GM21717 (cell line): ENCODE data around the gene MAP2K7.
"Not testable (repeated sequence)": the region's sequence is repeated elsewhere in the genome, so short reads cannot be mapped to it uniquely, and the experiment has no call there.

Experiments
- ATAC-seq: cut with Tn5 transposase; IDR thresholded peaks from one replicate; pipeline ENCODE4 v1.9.1; 2021; ENCODE audit warnings: mild to moderate bottlenecking, moderate library complexity; ENCODE audit not compliant: unreplicated experiment

The MAP2K7 gene

DNA sequence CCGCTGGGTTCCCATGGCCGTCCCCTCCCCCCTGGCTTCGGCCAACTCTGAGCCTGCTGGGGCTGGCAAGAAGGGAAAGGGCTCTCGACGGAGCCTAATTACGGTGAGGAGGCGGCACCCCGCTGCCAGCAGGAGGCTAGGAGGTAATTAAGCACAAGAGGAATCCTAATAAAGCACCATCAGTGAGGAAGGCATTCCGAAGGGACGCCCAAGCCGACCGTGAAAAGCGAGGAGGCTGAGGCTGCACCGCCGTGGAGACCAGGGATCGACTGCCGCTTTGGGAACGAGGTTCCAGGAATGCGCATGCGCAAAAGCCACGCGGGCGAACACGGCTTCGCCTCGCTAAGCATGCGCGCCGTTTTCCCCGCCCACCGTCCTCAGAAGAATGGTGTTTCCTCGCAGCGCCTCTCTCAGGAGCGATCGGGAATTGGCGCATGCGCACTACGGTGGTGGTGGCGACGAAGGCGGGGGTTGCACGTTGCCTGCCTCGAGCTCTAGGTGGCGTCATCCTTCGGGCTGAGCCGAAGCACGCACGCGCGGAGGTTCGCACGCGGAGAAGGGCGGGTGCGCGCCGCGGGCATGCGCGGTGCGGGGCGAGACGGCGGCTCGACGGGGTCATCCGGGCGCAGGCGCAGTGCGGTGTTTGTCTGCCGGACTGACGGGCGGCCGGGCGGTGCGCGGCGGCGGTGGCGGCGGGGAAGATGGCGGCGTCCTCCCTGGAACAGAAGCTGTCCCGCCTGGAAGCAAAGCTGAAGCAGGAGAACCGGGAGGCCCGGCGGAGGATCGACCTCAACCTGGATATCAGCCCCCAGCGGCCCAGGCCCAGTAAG is at the start of gene MAP2K7:
TSS of gene MAP2K7 (plus strand) at position 634 of the 830 bp plus-strand sequence. CDS start at position 702, 68 bp downstream.
- peak; percentile 63 for ATAC-seq

DNA sequence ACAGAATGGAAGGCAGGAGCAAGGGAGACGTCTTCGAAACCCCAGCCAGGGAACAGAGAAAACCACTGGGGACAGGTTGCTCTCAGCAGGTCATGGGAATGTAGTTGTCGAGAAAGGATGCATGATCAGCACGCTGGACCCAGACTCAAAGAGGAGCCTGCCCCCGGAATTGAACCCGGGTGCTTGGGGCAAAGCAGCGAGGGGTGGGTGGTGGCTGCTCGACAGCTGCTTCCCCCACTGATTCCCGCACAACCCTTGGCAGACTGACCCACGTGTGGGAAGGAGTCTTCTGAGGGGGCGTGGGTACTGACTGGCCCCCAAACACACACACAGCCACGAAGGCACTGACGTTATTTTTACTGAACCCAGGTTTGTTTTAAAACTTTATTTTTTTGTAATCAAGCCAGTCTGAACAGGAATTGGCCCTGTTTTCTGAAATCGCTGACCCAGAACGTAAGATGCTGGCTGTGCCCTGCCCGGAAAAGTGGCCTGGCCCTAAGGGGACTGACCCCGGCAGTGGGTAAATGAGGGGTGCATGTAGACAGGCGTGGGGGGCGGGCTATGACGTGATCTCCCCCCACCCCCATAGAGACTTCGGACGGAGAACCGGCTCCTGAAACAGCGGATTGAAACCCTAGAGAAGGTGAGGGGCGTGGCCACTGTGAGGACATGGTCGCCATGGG is 48.1 kb upstream of the MAP2K7 start:
- ATAC-seq = no peak

DNA sequence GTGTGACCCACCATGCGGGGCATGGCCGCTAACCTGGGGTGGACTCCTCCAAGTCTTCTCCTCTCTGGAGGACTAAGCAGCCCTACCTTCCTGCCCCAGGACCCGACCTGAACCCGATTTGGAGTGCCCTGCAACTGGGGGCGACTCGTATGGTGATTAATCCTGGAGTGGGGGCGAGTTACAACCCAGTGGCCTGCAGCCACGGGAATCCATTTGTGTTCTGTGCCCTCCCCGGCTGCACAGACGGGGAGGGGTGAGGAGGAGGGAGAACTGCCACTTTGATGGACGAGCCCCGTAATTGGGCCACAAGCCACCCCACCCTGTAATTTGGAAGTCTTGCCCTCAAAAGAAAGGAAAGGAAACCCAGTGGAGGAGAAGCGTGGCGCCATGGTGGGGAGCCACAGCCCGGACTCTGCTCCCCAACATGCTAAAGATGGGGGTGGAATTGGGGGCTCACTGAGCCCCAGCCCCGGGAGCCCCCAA is 47.5 kb upstream of the MAP2K7 start:
- no peak for ATAC-seq

DNA sequence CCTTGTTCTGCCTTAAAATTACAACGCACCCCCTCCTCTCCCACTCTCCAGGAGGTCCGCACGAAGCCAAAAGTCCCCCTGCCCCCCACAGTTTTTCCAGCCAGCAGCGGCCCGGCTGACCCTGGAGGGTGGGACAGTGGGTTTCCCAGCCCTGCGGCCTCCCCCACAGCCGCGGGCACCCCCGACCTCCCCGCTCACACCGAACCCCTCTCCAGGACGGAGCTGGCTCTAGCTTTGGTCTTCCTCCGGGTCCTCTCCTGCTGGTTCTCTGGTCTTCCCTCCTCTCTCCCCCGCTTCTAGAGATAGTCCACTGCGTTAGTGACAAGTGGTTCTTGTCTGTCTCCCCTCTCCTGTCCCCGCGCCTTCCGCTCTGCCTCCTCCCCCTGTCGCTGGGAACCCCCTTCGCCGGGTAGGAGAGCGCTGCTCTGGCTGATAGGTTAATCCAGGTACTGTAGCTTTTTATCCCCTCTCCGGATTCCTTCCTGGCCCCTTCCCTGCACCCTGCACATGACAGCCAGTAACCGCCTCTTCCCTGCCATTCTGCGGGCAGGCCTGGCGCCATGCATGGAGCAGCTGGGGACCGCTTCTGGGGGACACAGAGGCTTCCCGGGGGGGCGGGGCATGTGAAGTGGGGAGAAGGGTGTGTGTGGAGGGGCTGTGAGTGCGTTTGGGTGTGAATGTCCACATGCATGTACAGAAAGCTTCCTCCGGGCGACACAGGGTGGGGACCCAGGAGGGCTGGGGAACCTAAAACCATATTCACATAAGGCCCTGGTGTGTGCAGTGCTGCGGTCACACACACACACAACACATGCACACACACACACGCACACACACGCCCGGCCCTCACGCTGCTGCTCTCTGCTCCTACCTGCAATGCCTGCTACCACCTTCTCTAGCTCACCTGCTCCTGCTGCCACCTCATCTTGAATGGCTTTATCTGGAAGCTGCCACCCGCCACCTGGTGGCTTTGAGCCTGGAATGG is 46.7 kb upstream of the MAP2K7 start:
- ATAC-seq = no peak

DNA sequence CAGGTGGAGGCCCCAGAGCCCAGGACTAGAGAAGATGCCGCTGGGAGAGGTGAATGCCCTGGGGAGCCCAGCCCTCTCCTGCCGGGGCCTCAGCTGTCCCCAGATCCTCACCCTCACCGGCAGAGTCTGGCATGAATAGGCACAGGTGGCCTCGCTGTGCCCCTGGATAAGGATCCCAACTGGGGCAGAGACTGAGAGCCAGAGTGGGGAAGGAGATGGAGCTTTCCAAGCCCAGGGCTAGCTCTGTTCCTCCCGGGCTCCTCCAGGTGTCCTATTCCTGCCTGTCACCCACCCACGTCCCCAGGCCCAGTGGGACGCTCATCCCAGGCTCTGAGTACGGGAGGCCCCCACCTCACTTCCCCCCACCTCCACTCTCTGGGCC is 46.0 kb upstream of the MAP2K7 start:
- ATAC-seq = no peak

DNA sequence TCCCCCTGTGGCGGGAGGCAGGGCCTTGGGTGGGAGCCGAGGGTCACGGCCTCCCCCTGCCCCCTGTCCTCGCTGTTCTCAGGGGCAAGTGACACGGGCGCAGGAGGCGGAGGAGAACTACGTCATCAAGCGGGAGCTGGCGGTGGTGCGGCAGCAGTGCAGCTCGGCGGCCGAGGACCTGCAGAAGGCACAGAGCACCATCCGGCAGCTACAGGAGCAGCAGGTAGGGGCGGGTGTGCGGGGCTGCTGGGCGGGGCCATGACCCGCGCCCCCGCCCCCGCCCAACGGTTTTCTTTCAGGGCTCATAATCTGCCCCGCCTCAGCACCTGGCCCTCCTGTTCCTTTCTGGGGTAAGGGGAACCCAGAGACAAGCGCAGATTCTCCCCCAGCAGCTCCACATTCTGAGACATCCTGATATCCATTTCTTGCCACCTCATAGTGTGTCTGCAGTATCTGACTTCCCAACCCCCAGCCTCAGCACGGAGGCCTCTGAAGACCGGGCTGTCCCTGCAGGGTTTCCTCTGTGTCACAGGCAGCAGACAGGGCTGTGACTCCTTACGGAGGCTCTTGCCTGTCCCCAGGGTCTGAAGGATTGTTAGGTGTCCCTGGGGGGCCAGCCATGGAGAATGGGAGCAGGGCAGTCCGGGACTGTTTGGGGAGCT is 45.4 kb upstream of the MAP2K7 start:
- ATAC-seq = no peak

DNA sequence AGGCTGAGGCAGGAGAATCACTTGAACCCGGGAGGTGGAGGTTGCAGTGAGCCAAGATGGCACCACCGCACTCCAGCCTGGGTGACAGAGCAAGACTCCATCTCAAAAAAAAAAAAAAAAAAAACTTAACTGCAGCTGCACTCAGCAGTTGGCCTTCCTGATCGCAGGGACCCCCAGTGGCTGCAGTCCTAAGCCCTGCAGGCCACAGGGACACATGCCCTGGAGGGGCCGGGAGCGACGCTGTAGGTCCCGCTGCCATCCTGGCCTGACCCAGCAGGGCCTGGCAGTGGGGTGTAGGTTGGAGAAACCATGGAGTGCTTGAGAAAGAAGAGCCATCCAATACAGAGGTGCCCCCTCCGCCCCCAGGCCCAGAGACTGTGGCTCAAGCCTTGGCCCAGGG is 44.6 kb upstream of the MAP2K7 start:
- ATAC-seq = not testable (repeated sequence)

DNA sequence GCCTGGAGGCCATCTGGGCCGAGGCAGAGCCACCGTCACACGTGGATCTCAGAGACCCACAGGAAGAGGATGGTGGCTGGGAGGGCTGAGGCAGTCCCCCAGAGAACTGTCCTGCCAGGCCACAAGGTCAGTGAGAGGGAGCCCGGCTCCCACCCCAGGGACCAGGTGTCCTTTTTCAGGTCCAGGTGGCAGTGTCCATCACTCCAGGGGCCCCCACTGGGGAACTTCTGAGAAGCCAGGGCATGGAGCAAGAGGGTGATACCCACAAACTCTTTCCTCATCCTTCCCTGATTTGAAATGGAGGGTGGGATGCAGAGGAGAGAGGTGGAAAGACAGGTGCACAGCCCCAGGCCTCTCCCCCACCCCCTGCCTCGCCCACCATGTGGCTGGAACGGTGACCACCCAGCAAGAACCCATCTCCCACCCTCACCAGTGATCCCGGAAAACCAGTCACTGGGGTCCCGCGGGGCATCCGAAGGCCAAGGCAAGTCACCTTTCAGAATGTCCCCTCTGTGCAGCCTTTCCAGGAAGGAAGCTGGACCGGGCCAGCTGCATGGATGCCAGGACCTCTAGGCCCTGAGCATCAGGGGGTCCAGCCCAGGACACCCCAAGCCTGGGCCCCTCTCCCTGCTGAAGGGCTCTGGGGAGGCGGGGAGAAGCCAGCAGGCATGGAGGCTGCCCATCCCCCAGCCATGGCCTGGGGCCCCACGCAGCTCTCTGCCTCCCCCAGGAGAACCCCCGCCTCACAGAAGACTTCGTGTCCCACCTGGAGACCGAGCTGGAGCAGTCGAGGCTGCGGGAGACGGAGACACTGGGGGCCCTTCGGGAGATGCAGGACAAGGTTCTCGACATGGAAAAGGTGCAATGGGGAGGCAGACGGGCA is 43.6 kb upstream of the MAP2K7 start:
- no peak for ATAC-seq

DNA sequence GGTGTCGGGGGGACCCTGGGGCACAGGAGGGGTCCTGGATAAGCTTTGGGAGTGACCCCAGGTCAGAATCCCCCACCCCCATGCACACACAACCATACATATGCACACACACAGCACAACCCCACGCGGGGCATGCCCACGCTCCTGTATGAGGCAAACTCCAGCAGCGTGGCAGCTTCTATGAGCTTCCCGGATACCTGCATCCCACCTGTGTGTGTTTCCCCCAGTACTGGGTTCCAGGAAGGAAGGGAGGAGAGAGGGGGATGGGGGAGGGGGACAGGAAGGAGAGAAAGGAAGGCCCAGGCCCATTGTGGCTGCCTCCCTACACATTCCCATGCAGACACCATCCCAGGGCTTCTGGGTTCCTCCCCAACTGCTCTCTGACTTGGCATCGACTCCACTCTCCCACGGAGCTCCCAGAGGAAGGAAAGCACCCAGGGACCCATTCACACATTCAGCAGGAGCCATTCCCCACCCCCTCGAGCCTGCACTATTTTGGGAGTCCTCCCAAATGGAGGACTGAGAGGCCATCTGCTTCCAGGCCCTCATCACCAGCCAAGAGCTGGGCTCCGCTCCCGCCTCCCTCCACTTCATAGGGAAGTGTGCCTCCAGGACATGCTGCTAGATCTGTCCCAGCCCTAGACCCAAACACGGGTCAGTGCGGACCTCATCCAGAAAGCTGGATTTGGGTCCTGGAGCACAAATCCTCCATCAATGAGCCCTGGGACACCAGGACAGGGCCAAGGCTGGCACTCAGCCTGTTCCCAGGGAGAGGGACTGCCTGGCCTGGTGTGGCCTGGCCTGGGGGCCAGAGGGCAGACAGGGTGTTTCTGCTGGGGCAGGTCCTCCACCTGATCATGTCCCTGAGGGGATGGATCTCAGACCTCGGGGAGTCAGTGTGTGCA is 42.7 kb upstream of the MAP2K7 start:
- ATAC-seq = no peak

DNA sequence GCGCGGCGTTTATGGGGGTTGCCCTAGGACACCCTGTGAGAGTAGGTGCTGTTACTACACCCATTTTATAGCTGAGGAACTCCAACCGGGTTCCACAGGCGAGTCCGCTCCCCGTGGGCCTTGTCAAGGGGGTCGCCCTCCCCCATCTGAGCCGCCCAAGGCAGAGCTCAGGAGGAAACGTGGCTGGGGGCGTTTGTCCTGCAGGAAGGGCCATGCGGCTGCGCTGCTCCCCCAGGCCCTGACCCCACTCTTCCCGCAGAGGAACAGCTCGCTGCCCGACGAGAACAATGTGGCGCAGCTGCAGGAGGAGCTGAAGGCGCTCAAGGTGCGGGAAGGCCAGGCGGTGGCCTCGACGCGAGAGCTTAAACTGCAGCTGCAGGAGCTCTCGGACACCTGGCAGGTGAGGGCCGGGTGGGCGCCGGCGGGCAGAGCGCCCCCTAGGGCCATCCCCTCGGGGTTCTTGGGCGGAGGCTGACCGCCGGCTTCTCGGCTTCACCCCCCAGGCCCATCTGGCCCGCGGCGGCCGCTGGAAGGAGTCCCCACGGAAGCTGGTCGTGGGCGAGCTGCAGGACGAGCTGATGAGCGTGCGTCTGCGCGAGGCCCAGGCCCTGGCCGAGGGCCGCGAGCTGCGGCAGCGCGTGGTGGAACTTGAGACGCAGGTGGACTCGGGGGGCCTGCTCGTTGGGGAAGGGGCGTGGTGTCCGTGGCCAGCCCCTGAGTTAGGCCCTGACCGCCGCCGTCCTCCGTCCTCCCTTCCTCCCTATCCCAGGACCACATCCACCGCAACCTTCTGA is 41.9 kb upstream of the MAP2K7 start:
- no peak for ATAC-seq

DNA sequence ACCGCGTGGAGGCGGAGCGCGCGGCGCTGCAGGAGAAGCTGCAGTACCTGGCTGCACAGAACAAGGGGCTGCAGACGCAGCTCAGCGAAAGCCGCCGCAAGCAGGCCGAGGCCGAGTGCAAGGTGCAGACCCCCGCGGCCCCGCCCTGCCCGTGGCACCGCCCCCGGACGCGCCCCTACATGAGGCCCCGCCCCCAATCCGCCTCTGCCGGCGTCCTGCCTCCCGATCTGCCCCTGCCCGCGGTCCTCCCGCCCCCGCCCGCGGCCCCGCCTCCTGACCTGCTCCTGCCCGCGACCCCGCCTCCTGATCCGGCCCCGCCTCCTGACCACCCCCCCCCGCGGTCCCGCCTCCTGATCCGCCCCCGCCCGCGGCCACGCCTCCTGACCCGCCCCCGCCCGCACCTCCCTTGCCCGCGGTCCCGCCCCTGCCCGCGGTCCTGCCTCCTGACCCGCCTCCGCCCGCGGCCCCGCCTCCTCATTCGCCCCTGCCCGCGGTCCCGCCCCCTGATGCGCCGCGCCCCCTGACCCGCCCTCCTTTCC is 41.2 kb upstream of the MAP2K7 start:
- ATAC-seq = no peak

DNA sequence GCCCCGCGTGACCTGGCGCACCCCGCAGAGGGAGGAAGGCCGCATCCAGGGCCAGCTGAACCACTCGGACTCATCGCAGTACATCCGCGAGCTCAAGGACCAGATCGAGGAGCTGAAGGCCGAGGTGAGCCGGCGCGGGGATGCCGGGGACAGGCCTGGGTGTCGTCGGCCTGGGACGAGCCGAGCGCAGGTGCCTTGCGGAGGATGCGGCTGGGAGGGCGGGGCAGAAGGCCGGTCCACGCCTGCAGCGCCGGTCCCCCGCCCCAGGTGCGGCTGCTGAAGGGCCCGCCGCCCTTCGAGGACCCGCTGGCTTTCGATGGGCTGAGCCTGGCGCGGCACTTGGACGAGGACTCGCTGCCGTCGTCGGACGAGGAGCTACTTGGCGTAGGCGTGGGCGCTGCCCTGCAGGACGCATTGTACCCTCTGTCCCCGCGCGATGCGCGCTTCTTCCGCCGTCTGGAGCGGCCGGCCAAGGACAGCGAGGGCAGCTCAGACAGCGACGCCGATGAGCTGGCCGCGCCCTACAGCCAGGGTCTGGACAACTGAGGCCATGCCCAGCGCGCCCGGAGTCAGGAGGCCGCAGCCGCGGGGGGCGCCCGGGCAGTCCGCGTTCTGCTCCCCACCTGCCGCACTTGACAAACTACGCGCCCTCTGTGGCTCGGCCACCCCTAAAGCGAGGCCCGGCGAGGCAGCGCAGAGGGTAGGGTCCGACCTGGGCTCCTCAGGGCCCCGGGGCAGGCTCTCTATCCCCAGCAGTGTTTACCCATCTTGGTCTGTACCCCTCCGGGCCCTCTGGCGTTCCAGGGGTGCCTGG is 40.3 kb upstream of the MAP2K7 start:
- no peak for ATAC-seq

DNA sequence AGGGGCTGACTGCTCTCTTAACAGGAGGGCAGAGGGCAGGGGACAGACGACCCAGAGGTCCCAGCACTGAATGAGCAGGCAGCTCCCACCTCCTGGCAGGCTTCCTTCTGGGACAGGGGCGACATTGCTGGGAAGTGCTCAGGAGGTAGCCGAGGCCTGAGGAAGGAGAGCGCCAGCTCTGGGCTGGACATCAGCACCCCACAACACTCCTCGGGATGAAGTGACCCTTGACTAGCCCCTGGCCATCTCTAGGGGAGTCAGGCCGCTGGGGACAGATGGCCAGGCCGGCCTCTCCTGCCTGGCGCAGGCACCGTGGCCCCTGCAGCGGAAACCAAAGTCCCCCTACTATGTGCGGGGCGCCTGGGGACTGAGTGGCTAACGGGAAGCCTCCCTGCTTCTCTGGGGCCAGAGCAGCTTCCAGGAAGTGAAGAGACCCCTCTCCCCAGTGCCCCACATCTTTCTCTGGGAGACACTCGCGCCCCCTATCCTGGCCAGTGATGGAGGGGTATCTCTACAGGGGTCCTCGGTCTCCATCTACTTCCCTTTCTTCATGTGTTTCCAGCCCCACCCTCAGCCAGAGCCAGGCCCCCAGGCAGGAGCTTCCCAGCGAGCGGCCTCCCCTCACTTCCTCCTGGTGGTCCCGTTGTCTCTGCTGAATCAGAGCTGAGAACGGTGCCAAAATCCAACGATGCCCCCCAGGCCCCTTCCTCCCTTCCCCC is 39.5 kb upstream of the MAP2K7 start:
- ATAC-seq = no peak

DNA sequence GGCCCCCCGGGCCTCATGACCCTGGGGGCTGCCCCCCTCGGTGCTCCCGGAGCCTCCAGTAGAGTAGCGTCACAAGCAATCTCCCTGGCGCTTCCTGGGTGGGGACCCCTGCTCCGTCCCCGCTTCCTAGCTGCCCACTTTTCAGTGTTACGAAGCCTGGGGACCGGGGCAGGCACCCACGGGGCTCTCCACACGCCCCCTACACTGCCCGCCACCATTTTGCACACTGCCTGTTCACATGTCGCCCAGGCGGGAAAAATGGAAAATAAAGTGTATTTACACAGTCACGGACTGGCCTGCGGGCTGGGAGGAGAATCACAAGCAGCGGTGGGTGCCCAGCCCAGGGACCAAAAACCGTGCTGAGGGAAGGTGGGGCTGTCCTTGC is 39.0 kb upstream of the MAP2K7 start:
- ATAC-seq = no peak

DNA sequence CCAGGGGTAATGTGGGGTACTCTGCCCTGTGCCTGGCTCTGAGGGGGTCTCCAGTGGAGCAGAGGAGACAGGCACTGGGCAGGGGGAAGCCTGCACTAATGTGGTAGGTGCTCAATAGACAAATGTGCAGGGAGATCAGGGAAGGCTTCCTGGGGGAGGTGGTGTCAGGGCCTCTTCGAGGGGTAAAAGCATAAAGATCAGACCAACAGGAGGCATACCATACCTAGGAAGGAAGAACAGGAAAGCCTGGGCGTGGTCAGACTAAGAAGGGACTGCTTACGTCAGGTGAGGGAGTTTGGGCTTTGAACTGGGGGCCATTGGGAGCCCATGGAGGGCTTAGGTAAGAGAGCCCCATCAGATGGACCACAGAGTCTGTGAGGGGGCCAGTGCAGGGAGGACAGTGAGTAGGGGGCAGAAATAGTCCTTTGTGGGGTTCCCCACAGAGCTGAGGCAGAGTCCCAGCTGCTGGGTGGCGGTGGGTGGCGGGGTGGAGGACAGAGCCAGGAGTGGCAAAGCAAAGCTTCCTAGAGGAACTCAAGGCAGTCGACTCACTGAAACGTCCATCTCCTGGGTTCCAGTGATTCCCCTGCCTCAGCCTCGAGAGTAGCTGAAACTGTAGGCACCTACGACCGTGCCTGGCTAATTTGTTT is 38.3 kb upstream of the MAP2K7 start:
- ATAC-seq = no peak
